ENCODE results near the gene C2orf76.

Gene C2orf76

DNA sequence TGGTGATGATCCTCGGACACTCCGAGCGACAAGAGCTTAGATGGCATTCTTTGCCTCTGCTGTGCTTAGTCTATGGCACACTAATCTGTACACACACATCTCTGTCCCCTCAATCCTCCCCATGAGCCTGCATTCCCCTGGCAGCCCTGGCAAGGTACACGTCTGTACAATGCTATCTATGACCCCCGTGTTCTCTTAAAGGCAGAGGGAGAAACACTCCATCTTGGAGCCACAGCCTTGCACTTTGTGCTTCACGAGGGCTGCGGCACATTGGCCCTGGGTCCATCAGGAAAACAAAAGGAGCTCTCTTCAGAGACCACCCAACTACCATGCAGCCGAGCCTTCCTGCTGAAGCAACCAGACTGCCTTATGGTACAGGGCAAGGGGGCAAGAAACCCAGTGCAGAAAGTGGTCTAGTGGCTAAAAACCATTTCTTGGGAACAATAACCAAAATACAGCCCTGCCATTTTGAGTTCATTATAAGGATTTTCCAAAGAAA lies 100.5 kb downstream of the C2orf76 start:
- DNase-seq (ENCODE audit: low read depth in 1 of 2, low spot score in 1 of 2) = no peak

GRCh38 chr2:119265693-119266066 lies 101.0 kb downstream of the C2orf76 start:
- DNase-seq (ENCODE audit: low read depth in 1 of 2, low spot score in 1 of 2) = no peak

GRCh38 chr2:119264781-119265692 lies 101.6 kb downstream of the C2orf76 start:
- no peak for DNase-seq (ENCODE audit: low read depth in 1 of 2, low spot score in 1 of 2)

GRCh38 chr2:119263656-119264055 lies 103.0 kb downstream of the C2orf76 start:
- DNase-seq (ENCODE audit: low read depth in 1 of 2, low spot score in 1 of 2) = no peak

DNA sequence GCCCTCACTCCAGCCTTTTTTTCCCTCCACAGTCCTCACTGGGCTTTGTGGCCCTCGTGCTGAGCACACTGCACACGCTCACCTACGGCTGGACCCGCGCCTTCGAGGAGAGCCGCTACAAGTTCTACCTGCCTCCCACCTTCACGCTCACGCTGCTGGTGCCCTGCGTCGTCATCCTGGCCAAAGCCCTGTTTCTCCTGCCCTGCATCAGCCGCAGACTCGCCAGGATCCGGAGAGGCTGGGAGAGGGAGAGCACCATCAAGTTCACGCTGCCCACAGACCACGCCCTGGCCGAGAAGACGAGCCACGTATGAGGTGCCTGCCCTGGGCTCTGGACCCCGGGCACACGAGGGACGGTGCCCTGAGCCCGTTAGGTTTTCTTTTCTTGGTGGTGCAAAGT lies 103.6 kb downstream of the C2orf76 start:
- DNase-seq (ENCODE audit: low read depth in 1 of 2, low spot score in 1 of 2) = no peak

- DNase-seq (ENCODE audit: low read depth in 1 of 2, low spot score in 1 of 2) = no peak
Observed at GRCh38 chr2:119261493-119262225, 105.0 kb downstream of the C2orf76 start.

- no peak for DNase-seq (ENCODE audit: low read depth in 1 of 2, low spot score in 1 of 2)
Observed at GRCh38 chr2:119260646-119261492, 105.8 kb downstream of the C2orf76 start.

DNA sequence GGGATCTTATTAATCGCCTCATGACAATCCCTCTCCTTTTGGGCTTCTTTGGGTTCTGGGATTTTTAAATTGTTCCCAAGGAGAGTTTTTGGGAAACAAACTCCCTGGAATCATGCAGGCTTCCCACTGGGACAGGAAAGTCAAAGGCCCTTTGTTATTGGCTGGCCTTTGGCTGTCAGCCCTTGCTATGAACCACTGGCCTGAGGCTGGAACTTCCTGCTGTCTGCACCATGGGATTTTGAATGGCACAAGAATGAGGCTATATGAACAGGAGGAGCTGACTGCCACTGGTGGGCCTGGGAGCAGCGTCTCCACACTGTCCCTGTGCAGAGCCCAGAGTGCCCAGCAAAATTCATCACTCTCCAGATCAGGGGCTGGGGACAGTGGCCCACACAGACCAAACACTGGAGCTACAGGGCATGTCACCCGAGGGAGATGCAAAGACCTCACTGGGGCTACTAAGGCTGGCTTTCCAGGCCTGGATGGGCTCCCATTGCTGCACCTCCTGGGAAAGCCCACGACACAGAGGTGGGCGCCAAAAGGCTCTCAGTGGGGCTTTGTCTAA lies 107.3 kb downstream of the C2orf76 start:
- DNase-seq (ENCODE audit: low read depth in 1 of 2, low spot score in 1 of 2) = no peak

GRCh38 chr2:119257198-119257597 lies 109.4 kb downstream of the C2orf76 start:
- no peak for DNase-seq (ENCODE audit: low read depth in 1 of 2, low spot score in 1 of 2)

- DNase-seq (ENCODE audit: low read depth in 1 of 2, low spot score in 1 of 2) = no peak
Observed at GRCh38 chr2:119256582-119256921, 110.1 kb downstream of the C2orf76 start.

DNA sequence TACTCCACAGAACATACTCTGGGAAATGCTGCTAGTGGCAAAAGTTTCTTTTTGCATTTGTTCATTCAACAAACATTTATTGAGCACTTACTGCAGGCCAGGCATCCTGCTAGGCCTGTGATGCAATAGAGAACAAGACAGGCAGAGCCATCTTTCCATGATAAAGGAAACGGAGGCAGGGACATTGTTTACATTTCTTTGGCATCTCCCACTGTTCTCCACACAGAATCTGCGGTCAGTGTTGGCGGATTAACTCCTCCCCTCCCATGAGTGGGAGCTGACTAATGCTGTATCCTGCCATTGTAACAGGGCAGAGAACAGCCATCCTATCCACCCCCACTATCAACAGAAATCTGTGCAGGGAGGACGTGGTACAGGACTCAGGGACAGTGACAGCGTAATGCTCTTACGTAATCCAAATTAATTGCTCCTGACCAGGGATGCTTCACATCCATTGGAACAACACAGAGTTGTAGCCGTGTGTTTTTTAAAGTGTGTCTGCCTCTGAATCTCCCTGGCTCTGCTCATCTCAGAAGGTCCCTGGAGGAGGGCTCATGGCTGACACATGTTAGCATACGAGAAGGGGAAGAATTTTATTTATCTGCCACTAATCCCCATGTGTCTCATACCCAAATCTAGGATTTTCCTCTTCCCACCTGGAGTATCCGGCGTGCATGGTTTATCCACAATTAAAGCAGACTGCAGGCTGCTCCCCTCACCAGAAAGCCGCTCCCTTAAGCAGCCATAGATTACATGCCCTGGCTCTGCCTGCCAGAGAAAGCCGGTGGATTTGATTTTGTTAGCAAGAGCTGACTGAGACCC lies 110.7 kb downstream of the C2orf76 start:
- DNase-seq (ENCODE audit: low read depth in 1 of 2, low spot score in 1 of 2) = no peak

- no peak for DNase-seq (ENCODE audit: low read depth in 1 of 2, low spot score in 1 of 2)
Observed at GRCh38 chr2:119254601-119255080, 112.0 kb downstream of the C2orf76 start.

DNA sequence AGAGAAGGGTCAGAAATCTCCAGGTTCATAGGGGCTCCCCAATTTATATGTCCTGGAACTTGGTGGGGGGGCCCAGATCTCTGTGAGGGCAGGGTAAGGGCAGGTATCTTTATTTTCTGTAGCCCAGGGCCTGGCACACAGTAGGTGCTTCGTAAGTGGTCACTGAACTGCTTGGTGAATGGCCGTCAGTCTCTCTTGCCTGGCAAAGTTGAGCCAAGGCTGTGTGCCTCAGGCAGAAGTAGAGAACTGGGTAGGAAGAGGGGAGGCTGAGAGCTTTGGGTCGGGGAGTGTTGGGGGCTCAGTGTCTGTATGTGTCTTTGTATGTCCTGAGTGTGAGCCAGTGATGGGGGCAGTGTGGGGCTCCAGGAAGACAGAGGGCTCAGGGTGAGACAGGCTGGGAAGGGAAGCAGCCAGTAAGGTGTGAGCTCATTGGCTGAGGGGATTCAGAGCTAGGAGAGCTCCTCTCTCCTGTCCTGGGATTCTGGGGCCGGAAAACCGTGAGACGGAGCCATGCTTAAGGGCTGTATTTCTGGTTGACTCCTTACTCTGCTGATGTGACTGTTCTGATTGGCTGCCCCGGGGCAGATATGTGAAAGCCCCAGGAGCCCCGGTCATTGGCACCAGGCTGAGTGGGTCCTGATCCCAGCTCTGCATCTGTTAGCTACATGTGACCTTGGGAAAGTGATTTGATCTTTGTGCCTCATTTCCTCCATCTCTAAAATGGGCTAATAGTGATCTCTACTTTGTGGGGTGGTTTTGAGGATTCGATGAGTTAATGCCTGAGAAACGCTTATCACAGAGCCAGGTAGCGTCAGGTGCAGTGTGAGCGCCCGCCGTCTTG lies 112.7 kb downstream of the C2orf76 start:
- no peak for DNase-seq (ENCODE audit: low read depth in 1 of 2, low spot score in 1 of 2)

- DNase-seq (ENCODE audit: low read depth in 1 of 2, low spot score in 1 of 2) = no peak
Observed at GRCh38 chr2:119253114-119253702, 113.4 kb downstream of the C2orf76 start.

Data from activated CD4-positive, alpha-beta T cell treated with anti-CD3 and anti-CD28 coated beads, Interleukin-2, amount 50 U/mL, for 24 hours (primary cell).